HG03520 (cell line): ENCODE results near the gene FRMD3.
"Not testable (repeated sequence)": the region's sequence is repeated elsewhere in the genome, so short reads cannot be mapped to it uniquely, and the experiment has no call there.

Source experiments
- ATAC-seq: cut with Tn5 transposase; IDR thresholded peaks from one replicate; pipeline ENCODE4 v1.9.1; 2021; ENCODE audit warnings: mild to moderate bottlenecking, moderate library complexity; ENCODE audit not compliant: unreplicated experiment

Gene FRMD3

GRCh38 chr9:83403527-83404238, 134.5 kb downstream of the FRMD3 start:
- ATAC-seq: no peak

DNA sequence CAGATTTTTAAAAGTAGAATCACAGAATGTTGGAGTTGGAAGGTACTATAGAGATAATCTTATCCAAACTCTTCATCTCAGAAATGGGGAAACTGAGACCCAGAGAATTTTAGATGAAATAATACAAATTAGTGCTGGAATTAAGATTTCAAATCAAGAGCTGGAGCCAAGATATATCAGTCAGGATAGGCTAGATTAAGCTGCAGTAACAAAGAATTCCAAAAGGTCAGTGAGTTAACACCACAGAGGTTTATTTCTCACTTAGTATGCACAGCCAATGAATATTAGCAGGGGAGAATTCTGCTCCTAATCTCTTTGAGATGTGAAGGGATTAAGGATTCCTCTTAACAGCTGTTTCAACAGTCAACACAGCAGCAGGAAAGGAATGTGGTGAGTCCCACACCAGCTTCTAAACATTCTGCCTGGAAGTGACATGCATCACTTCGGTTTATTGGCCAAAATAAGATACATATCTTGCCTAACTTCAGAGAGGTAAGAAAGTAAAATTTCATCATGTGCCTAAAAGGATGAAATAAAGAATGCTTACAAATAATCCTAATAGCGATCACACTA, 136.8 kb downstream of the FRMD3 start:
- no peak for ATAC-seq

GRCh38 chr9:83396813-83397212, 141.4 kb downstream of the FRMD3 start:
- ATAC-seq: no peak

GRCh38 chr9:83396342-83396741, 141.9 kb downstream of the FRMD3 start:
- ATAC-seq: no peak

GRCh38 chr9:83392228-83392627, 146.0 kb downstream of the FRMD3 start:
- ATAC-seq: no peak

DNA sequence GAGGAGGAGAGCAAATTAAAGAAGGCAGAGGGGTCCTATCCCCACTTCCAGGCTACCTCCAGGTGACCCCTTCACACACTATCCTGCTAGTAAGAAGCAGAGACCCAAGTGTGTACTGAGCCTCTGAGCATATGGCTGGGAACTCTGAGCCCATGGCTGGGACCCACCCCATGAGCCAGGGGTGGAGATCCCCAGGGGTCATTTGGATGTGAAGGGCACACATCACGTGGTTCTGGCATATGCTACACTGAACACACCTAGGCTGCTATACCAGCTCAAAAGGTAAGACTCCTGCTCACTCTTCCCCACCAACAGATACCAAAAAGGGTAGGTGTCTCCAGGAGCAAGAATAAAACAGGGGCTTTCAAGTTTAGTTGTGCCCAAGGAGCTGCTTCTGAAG, 149.9 kb downstream of the FRMD3 start:
- ATAC-seq: no peak

DNA sequence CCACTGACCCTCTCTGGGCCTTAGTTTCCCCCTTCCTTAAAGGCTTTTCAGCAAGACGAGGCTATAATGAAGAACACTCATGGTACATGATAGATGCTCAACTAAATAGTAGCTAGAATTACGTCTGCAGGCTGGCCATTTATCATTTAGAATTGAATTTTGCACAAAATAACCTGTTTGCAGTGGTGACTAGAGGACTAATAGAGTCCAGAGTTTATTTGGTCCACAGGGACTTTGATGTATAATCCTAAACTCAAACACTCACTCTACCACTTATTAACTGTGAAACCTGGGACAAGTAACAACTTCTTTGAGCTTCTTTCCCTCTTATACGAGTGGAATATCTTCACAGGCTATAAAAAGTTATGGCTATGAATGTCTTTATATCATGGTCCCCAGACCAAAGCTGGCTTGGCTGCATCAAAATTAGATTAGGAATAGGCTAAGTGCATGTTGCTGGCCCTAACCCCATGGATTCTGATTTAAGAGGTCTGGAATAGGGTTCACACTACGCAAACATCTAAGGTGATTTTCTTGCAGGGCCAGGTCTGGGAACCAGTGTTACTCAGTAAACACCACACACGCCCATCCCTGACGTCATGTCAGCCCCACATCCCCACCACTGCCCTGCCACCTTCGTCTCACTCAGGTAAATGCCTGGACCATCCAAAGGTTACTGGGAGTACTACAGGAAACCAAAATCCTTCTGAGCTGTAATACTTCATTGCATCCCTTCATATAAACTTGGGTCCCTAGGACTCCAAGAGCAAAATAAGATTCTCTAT, 150.6 kb downstream of the FRMD3 start:
- no peak for ATAC-seq

DNA sequence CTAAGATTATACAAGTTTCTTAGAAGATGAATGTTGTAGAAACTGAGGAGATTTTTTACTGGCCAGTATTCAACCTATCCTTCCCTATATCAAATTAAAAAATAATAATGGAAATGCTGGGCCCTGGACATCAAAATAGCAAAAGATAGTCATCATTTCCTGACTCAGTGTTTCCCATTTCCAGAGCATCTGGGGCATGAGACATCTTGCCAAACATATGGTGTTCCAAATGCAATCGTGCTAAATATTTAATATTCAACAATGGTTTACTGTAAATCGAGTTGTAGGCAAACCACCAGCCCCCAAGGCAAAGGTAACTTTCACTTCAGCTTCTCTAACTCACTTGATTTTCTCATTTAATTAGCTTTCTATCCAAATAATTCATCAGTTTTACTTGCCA, 152.9 kb downstream of the FRMD3 start:
- no peak for ATAC-seq

GRCh38 chr9:83384214-83384613, 154.0 kb downstream of the FRMD3 start:
- ATAC-seq: no peak

- no peak for ATAC-seq
These were observed 155.2 kb downstream of the FRMD3 start for GRCh38 chr9:83383034-83383433.

- no peak for ATAC-seq
These were observed 155.8 kb downstream of the FRMD3 start for GRCh38 chr9:83382421-83382820.

- ATAC-seq: no peak
These were observed 159.2 kb downstream of the FRMD3 start for GRCh38 chr9:83379045-83379444.

DNA sequence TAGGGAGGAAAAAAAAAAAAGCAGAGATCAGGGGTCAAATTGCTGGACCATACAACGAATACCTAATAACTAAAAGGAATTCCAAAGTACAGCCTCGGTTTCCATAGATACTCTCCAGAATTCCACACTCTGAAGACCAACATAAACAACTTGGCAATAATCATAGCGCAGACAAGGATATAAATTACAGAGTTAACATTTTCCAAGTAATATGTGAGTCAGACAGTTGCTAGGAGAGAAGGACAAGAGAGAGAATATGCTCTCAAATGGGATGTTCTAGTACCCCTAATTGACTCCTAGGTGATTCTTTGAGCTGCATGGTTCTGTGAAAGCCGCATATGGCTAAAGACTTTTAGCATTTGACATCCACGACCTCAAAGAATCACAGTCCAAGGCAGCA, 165.2 kb downstream of the FRMD3 start:
- no peak for ATAC-seq

- ATAC-seq: no peak
These were observed 170.9 kb downstream of the FRMD3 start for GRCh38 chr9:83367326-83367725.

DNA sequence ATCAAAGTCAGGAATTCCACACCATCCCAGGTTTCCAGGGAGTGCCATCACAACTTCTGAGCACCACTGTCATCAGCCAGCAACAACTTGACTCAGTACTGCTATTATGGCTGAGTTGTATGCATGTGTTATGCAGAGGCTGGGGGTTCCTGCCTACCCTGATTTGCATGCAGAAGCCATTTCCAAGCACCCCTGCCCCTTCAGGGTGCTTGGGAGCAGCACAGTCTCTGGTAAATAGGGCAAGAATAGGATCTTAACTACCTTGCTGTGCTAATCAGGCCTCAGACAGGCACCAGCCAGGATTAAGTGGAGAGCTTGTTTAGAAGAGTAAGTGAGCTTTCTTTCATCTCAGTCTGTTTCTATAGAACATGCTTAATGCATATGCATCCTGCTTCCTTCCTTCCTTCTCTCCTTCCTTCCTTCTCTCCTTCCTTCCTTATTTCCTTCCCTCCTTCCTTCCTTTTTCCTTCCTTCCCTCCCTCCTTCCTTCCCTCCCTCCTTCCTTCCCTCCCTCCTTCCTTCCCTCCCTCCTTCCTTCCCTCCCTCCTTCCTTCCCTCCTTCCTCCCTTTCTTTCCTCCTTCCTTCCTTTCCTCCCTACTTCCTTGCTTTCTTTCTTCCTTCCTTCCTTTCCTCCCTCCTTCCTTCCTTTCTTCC, 175.7 kb downstream of the FRMD3 start:
- ATAC-seq: no peak

GRCh38 chr9:83359039-83359438, 179.2 kb downstream of the FRMD3 start:
- no peak for ATAC-seq

- not testable (repeated sequence) for ATAC-seq
These were observed 179.7 kb downstream of the FRMD3 start for GRCh38 chr9:83358493-83358892.

- no peak for ATAC-seq
These were observed 182.5 kb downstream of the FRMD3 start for GRCh38 chr9:83355729-83356151.

- ATAC-seq: no peak
These were observed 183.2 kb downstream of the FRMD3 start for GRCh38 chr9:83355024-83355444.

DNA sequence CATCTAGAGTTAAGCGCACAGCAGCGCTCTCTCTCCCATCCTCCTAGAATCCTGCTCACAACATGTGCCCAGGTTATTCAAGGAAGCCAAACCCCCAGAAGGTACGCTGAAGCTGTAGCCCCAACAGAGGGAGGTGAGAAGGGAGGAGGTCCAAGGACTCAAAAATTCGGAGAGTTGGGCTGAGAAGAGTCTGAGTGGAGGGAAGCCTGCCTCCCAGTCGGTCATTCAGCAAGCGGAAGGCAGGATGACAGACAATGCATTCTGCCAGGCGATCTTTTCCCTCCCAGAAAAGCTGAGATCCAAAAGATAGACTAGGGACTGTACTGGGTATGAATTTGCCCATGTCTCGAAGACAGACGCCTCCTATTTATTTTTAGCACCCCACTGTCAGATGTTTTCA, 189.2 kb downstream of the FRMD3 start:
- no peak for ATAC-seq

GRCh38 chr9:83346655-83347420, 191.4 kb downstream of the FRMD3 start:
- no peak for ATAC-seq
